SK-N-SH (cell line): ENCODE data around the gene CACFD1. TPM values are rescaled to one million over a fixed set of nuclear protein-coding genes. Genes with fewer than 3 reads are reported as not detected.

ENCODE experiments used
- CTCF ChIA-PET: fragments of 300-600, 350-600 bp; formaldehyde crosslinking; extraction: SDS; loops from one replicate; lab custom pipeline; 2021; lab: Yijun Ruan, JAX
- POLR2A ChIA-PET: fragments of 350-600 bp; sonication (Branson Sonifier 250); formaldehyde crosslinking; extraction: SDS; loops from one replicate; lab custom pipeline; 2020; ENCODE audit warnings: antibody characterized with exemption, inconsistent platforms; lab: Yijun Ruan, JAX
- DNase-seq: peaks from one replicate; pipeline ENCODE4 v3.0.0; 2012
- H2AFZ ChIP-seq: fragments of 200-600 bp; sonication (generic); 2 replicates; pipeline ENCODE4 v1.8.1; 2016; ENCODE audit warnings: antibody characterized with exemption, mild to moderate bottlenecking, low read depth
- H3F3A ChIP-seq: fragments of 200-600 bp; sonication (generic); replicated peaks from 2 replicates; pipeline ENCODE3; 2016; ENCODE audit warnings: antibody characterized with exemption, mild to moderate bottlenecking; ENCODE audit not compliant: insufficient read depth
- H3K27ac ChIP-seq, 2 experiments: fragments of 200-500 bp in 1 of 2; fragments of 200-600 bp in 1 of 2; sonication (Bioruptor generic) in 1 of 2; sonication (generic), shearing (Covaris generic) in 1 of 2; 2 replicates each; pipeline versions ENCODE4 v1.5.1 to v1.6.1; 2014 to 2016; ENCODE audit warnings: low read depth in 2 of 2, inconsistent platforms in 1 of 2, low read length in 1 of 2, mild to moderate bottlenecking in 1 of 2, mixed read lengths in 1 of 2
- H3K27me3 ChIP-seq: fragments of 200-600 bp; sonication (generic), shearing (Covaris generic); 2 replicates; pipeline ENCODE4 v1.6.1; 2016; ENCODE audit warnings: mixed run types; ENCODE audit not compliant: insufficient read depth
- H3K36me3 ChIP-seq, 2 experiments: fragments of 200-500 bp in 1 of 2; fragments of 200-600 bp in 1 of 2; sonication (Bioruptor generic) in 1 of 2; sonication (generic) in 1 of 2; replicated peaks in 1 of 2; 2 replicates each; pipeline versions ENCODE3 to v1.5.1; 2014 to 2016; ENCODE audit warnings: low read length in 1 of 2, mild to moderate bottlenecking in 1 of 2; ENCODE audit not compliant: insufficient read depth in 2 of 2, control insufficient read depth in 1 of 2
- H3K4me1 ChIP-seq, 2 experiments: fragments of 200-500 bp in 1 of 2; fragments of 200-600 bp in 1 of 2; sonication (Bioruptor generic) in 1 of 2; sonication (generic), shearing (Covaris generic) in 1 of 2; 2 replicates each; pipeline versions ENCODE4 v1.5.1 to v1.6.1; 2014 to 2016; ENCODE audit warnings: low read depth in 1 of 2, low read length in 1 of 2, mixed run types in 1 of 2; ENCODE audit not compliant: insufficient read depth in 2 of 2, control insufficient read depth in 1 of 2
- H3K4me2 ChIP-seq: fragments of 200-600 bp; sonication (generic), shearing (Covaris generic); 2 replicates; pipeline ENCODE4 v1.6.1; 2017; ENCODE audit warnings: mixed run types
- H3K4me3 ChIP-seq, 2 experiments: fragments of 200-500 bp in 1 of 2; fragments of 200-600 bp in 1 of 2; sonication (Bioruptor generic) in 1 of 2; sonication (generic), shearing (Covaris generic) in 1 of 2; 2 replicates each; pipeline versions ENCODE4 v1.5.1 to v1.8.1; 2014 to 2016; ENCODE audit warnings: low read depth in 2 of 2, inconsistent platforms in 1 of 2, low read length in 1 of 2, mild to moderate bottlenecking in 1 of 2, mixed read lengths in 1 of 2, moderate library complexity in 1 of 2
- H3K79me2 ChIP-seq: fragments of 200-600 bp; sonication (generic); 2 replicates; pipeline ENCODE4 v1.8.1; 2017; ENCODE audit warnings: mild to moderate bottlenecking; ENCODE audit not compliant: insufficient read depth
- H3K9ac ChIP-seq: fragments of 200-600 bp; sonication (generic); 2 replicates; pipeline ENCODE4 v1.6.1; 2017; ENCODE audit warnings: mixed run types
- H3K9me2 ChIP-seq: fragments of 200-600 bp; sonication (generic); 2 replicates; pipeline ENCODE4 v1.6.1; 2017; ENCODE audit warnings: mixed run types
- H3K9me3 ChIP-seq: fragments of 200-600 bp; sonication (generic); 2 replicates; pipeline ENCODE4 v1.6.1; 2017; ENCODE audit warnings: mixed run types, mild to moderate bottlenecking, moderate library complexity
- H4K20me1 ChIP-seq: fragments of 200-600 bp; sonication (generic); 2 replicates; pipeline ENCODE4 v1.6.1; 2017; ENCODE audit warnings: mild to moderate bottlenecking, mixed run types; ENCODE audit not compliant: insufficient read depth
- CHD2 ChIP-seq: fragments of 150-350 bp; IDR thresholded peaks from 2 replicates; pipeline ENCODE4 v1.6.1; 2018; ENCODE audit warnings: low read length; ENCODE audit not compliant: partially characterized antibody
- ELF1 ChIP-seq: IDR thresholded peaks from 2 replicates; pipeline ENCODE4 v1.4.0; 2012
- FOSL2 ChIP-seq: IDR thresholded peaks from 2 replicates; pipeline ENCODE4 v1.4.0; 2012; ENCODE audit warnings: low read depth, mild to moderate bottlenecking, moderate library complexity, borderline replicate concordance
- FOXJ3 ChIP-seq: sonication (generic); formaldehyde crosslinking; IDR thresholded peaks from 2 replicates; pipeline ENCODE4 v1.5.1; 2020; ENCODE audit warnings: mild to moderate bottlenecking, missing genetic modification reagents
- JUND ChIP-seq: IDR thresholded peaks from 2 replicates; pipeline ENCODE4 v1.4.0; 2012
- MXI1 ChIP-seq: IDR thresholded peaks from 2 replicates; pipeline ENCODE4 v1.6.1; 2012; ENCODE audit warnings: mild to moderate bottlenecking, low read depth, low read length, improper control_type of control experiment
- NFIC ChIP-seq: IDR thresholded peaks from 2 replicates; pipeline ENCODE4 v1.4.0; 2012; ENCODE audit warnings: borderline replicate concordance
- NRF1 ChIP-seq: IDR thresholded peaks from 2 replicates; pipeline ENCODE4 v1.6.1; 2012; ENCODE audit warnings: low read depth, mild to moderate bottlenecking, low read length
- RCOR1 ChIP-seq: fragments of 150-350 bp; IDR thresholded peaks from 2 replicates; pipeline ENCODE4 v1.6.1; 2017; ENCODE audit warnings: antibody characterized with exemption, low read length
- RXRA ChIP-seq: IDR thresholded peaks from 2 replicates; pipeline ENCODE4 v1.4.0; 2012; ENCODE audit warnings: low read depth, mild to moderate bottlenecking, borderline replicate concordance
- SIN3A ChIP-seq: IDR thresholded peaks from 2 replicates; pipeline ENCODE4 v1.6.1; 2012; ENCODE audit warnings: low read depth, mild to moderate bottlenecking, low read length, moderate library complexity, borderline replicate concordance
- TCF12 ChIP-seq: IDR thresholded peaks from 2 replicates; pipeline ENCODE4 v1.4.0; 2012
- TEAD4 ChIP-seq: IDR thresholded peaks from 2 replicates; pipeline ENCODE4 v1.4.0; 2012; ENCODE audit warnings: mild to moderate bottlenecking, borderline replicate concordance; ENCODE audit not compliant: insufficient read depth
- WGBS: methylation state at CpG from one replicate; pipeline ENCODE4 v1.1.6; 2017; ENCODE audit warnings: low lambda C conversion rate; 5-methylcytosine and 5-hydroxymethylcytosine counted together
- polyA plus RNA-seq, 3 experiments: library from polyadenylated mRNA; depleted of rRNA; stranded (reverse); fragments of >200 nt; gene quantifications; 2 replicates each; pipeline ENCODE4 v1.2.3, GENCODE V29; 2012
- TF ChIP-seq, protein P1 (sequence below): fragments of 150-350 bp; IDR thresholded peaks from 2 replicates; pipeline ENCODE4 v1.6.1; 2017; ENCODE audit warnings: antibody characterized with exemption, low read length, low read depth, borderline replicate concordance
- TF ChIP-seq, protein P2 (sequence below): IDR thresholded peaks from 2 replicates; pipeline ENCODE4 v1.6.1; 2012; ENCODE audit warnings: mild to moderate bottlenecking, low read depth, low read length, moderate library complexity
- TF ChIP-seq, protein P3 (sequence below): fragments of 150-350 bp; IDR thresholded peaks from 2 replicates; pipeline ENCODE4 v1.6.1; 2016; ENCODE audit warnings: mild to moderate bottlenecking, low read depth, low read length
- TF ChIP-seq, protein P4 (sequence below): fragments of 200-600 bp; sonication (generic); IDR thresholded peaks from 2 replicates; pipeline ENCODE4 v1.6.1; 2017; ENCODE audit warnings: antibody characterized with exemption, mild to moderate bottlenecking, moderate library complexity

The CACFD1 gene
- polyA plus RNA-seq, 1 of the 3 experiments (the other 2 are of a cell fraction), result 16.8 TPM

DNA sequence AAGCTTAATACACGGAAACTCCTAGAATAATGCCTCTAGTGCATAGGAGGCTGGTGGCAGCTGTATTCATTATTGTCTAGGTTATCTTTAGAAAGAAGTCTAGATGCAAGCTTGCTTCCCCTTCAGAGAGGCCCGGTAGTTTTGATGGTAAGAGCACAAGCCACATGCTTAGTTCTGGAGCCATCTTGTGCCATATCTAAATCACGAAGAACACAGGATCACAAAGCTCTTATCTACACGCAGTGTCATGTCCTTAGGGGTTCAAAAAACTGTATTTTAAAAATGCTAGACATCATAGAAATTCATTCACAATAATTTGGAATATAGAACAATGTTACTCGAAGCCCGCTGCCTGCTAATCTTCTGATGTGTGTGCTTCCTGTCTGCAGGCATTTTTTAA is 6.2 kb downstream of the CACFD1 start (continued):
- TF ChIP-seq, protein P1, sequence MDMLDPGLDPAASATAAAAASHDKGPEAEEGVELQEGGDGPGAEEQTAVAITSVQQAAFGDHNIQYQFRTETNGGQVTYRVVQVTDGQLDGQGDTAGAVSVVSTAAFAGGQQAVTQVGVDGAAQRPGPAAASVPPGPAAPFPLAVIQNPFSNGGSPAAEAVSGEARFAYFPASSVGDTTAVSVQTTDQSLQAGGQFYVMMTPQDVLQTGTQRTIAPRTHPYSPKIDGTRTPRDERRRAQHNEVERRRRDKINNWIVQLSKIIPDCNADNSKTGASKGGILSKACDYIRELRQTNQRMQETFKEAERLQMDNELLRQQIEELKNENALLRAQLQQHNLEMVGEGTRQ, result no peak
- TF ChIP-seq, protein P2, sequence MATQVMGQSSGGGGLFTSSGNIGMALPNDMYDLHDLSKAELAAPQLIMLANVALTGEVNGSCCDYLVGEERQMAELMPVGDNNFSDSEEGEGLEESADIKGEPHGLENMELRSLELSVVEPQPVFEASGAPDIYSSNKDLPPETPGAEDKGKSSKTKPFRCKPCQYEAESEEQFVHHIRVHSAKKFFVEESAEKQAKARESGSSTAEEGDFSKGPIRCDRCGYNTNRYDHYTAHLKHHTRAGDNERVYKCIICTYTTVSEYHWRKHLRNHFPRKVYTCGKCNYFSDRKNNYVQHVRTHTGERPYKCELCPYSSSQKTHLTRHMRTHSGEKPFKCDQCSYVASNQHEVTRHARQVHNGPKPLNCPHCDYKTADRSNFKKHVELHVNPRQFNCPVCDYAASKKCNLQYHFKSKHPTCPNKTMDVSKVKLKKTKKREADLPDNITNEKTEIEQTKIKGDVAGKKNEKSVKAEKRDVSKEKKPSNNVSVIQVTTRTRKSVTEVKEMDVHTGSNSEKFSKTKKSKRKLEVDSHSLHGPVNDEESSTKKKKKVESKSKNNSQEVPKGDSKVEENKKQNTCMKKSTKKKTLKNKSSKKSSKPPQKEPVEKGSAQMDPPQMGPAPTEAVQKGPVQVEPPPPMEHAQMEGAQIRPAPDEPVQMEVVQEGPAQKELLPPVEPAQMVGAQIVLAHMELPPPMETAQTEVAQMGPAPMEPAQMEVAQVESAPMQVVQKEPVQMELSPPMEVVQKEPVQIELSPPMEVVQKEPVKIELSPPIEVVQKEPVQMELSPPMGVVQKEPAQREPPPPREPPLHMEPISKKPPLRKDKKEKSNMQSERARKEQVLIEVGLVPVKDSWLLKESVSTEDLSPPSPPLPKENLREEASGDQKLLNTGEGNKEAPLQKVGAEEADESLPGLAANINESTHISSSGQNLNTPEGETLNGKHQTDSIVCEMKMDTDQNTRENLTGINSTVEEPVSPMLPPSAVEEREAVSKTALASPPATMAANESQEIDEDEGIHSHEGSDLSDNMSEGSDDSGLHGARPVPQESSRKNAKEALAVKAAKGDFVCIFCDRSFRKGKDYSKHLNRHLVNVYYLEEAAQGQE, result no peak
- no peak for TF ChIP-seq NFIC
- TF ChIP-seq JUND, result no peak
- TF ChIP-seq ELF1, result no peak
- TF ChIP-seq SIN3A, result no peak
- TF ChIP-seq FOXJ3 (CRISPR knock-in tag), result no peak

DNA sequence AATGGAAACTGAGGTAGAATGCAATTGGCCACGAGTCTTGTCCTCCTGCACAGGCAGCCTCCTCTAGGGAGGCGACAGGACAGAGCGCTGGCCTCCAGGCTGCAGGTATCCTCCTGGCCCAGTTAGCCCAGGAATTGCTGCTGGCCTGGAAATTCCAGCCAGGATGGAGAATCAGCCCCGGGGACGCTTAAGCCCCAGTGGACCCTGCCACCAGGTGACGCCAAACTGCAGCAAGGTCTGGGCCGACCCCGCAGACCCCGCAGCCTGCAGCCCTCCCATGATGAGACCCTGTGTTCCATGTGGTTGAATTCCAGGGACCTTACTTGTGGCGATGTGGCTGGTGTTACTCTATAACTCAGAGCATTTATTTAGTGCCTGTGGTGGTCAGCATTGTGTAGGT is 7.3 kb downstream of the CACFD1 start:
- no peaks in the 10 kb centered on the region for H3K79me2 ChIP-seq
- TF ChIP-seq NRF1, result no peak
- TF ChIP-seq NFIC, result no peak
- TF ChIP-seq FOSL2, result no peak
- TF ChIP-seq FOXJ3 (CRISPR knock-in tag), result no peak
- TF ChIP-seq, protein P3, sequence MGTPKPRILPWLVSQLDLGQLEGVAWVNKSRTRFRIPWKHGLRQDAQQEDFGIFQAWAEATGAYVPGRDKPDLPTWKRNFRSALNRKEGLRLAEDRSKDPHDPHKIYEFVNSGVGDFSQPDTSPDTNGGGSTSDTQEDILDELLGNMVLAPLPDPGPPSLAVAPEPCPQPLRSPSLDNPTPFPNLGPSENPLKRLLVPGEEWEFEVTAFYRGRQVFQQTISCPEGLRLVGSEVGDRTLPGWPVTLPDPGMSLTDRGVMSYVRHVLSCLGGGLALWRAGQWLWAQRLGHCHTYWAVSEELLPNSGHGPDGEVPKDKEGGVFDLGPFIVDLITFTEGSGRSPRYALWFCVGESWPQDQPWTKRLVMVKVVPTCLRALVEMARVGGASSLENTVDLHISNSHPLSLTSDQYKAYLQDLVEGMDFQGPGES, result no peak
- no peak for TF ChIP-seq MXI1
- TF ChIP-seq, protein P4, sequence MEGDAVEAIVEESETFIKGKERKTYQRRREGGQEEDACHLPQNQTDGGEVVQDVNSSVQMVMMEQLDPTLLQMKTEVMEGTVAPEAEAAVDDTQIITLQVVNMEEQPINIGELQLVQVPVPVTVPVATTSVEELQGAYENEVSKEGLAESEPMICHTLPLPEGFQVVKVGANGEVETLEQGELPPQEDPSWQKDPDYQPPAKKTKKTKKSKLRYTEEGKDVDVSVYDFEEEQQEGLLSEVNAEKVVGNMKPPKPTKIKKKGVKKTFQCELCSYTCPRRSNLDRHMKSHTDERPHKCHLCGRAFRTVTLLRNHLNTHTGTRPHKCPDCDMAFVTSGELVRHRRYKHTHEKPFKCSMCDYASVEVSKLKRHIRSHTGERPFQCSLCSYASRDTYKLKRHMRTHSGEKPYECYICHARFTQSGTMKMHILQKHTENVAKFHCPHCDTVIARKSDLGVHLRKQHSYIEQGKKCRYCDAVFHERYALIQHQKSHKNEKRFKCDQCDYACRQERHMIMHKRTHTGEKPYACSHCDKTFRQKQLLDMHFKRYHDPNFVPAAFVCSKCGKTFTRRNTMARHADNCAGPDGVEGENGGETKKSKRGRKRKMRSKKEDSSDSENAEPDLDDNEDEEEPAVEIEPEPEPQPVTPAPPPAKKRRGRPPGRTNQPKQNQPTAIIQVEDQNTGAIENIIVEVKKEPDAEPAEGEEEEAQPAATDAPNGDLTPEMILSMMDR, result no peak
- no peak for TF ChIP-seq ELF1
- TF ChIP-seq TCF12, result no peak
- TF ChIP-seq RXRA, result no peak
- no peak for TF ChIP-seq TEAD4
- TF ChIP-seq, protein P2, result no peak
- TF ChIP-seq CHD2, result no peak
- no peak for TF ChIP-seq RCOR1
- TF ChIP-seq, protein P1, result no peak
- TF ChIP-seq, all 33 proteins: peak for 0
- H4K20me1 ChIP-seq, result no peaks in the 10 kb centered on the region
- H3K9ac ChIP-seq, result no peak overlapping the region
- peaks cover 0 to under 1% of the 10 kb centered on the region in 2 experiments; a peak in 1 of 4 replicates for H3K4me1 ChIP-seq
- no peaks in the 10 kb centered on the region for H3K9me2 ChIP-seq
- peaks cover 10% of the 10 kb centered on the region for H3F3A ChIP-seq
- H3K36me3 ChIP-seq, result peaks cover 0 to 17% of the 10 kb centered on the region in 2 experiments
- H3K27me3 ChIP-seq, result no peaks in the 10 kb centered on the region
- POLR2A ChIA-PET, result interaction anchor here (1.4 to 1.5 kb wide), 2 partner anchors 8 to 12 kb away, joined by 4 to 6 read pairs; partner anchors contain the start of gene SLC2A6
- CTCF ChIA-PET, result no interaction called here
- no peak overlapping the region for H3K27ac ChIP-seq
- no peaks in the 10 kb centered on the region for H3K9me3 ChIP-seq
- 94% methylated on average over 6 of the region's 10 CpGs for WGBS
- no peak for DNase-seq
- no peak overlapping the region for H3K4me3 ChIP-seq
- no peak overlapping the region for H2AFZ ChIP-seq
- no peak overlapping the region for H3K4me2 ChIP-seq
